PFSK-1 (cell line): ENCODE data around the gene ADCY2.

ENCODE experiments used
- FOXP2 ChIP-seq: optimal IDR thresholded peaks from 2 replicates; pipeline ENCODE3; 2011; ENCODE audit warnings: borderline replicate concordance, control low read depth, inconsistent platforms; ENCODE audit not compliant: insufficient read depth; ENCODE audit errors: extremely low read length, extremely low read depth
- POLR2AphosphoS5 ChIP-seq: IDR thresholded peaks from 2 replicates; pipeline ENCODE4 v1.6.1; 2012; ENCODE audit warnings: low read depth, mild to moderate bottlenecking, control low read depth, low read length, moderate library complexity
- SIN3A ChIP-seq: IDR thresholded peaks from 2 replicates; pipeline ENCODE4 v1.6.1; 2012; ENCODE audit warnings: mild to moderate bottlenecking, low read length, moderate library complexity, borderline replicate concordance; ENCODE audit not compliant: insufficient read depth
- TAF1 ChIP-seq: IDR thresholded peaks from 2 replicates; pipeline ENCODE4 v1.6.1; 2012; ENCODE audit warnings: low read length, control low read depth, borderline replicate concordance; ENCODE audit not compliant: insufficient read depth
- TF ChIP-seq, protein P1 (sequence below), 2 experiments: IDR thresholded peaks; 2 replicates each; pipeline versions ENCODE4 v1.6.1 to v1.8.0; 2011 to 2012; ENCODE audit warnings: low read depth in 2 of 2, low read length in 2 of 2, control low read depth in 1 of 2, inconsistent platforms in 1 of 2, mild to moderate bottlenecking in 1 of 2, moderate library complexity in 1 of 2; ENCODE audit not compliant: insufficient read depth in 1 of 2

The ADCY2 gene

DNA sequence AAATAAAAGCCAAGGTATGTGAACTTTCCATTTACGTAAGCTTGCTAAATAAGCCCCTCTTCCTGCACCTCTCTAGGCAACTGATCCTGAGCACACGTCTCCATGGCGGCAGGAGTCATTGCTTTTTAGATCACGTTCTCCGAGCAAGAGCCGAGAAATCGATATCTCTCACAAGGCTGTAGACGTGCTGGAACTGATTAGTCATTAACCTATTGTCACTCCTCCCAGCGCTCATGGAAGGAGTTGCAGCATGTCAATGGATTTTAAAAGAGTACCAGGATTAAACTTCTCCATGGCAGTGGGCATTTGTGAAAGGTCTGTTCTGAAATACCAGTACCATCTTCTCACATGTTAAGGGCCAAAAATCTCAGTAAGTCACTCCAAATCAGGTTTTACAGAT lies 4.7 kb upstream of the ADCY2 start:
- TF ChIP-seq SIN3A (no peak), POLR2AphosphoS5 (no peak), TAF1 (no peak), FOXP2 (no peak)
- TF ChIP-seq, protein P1, sequence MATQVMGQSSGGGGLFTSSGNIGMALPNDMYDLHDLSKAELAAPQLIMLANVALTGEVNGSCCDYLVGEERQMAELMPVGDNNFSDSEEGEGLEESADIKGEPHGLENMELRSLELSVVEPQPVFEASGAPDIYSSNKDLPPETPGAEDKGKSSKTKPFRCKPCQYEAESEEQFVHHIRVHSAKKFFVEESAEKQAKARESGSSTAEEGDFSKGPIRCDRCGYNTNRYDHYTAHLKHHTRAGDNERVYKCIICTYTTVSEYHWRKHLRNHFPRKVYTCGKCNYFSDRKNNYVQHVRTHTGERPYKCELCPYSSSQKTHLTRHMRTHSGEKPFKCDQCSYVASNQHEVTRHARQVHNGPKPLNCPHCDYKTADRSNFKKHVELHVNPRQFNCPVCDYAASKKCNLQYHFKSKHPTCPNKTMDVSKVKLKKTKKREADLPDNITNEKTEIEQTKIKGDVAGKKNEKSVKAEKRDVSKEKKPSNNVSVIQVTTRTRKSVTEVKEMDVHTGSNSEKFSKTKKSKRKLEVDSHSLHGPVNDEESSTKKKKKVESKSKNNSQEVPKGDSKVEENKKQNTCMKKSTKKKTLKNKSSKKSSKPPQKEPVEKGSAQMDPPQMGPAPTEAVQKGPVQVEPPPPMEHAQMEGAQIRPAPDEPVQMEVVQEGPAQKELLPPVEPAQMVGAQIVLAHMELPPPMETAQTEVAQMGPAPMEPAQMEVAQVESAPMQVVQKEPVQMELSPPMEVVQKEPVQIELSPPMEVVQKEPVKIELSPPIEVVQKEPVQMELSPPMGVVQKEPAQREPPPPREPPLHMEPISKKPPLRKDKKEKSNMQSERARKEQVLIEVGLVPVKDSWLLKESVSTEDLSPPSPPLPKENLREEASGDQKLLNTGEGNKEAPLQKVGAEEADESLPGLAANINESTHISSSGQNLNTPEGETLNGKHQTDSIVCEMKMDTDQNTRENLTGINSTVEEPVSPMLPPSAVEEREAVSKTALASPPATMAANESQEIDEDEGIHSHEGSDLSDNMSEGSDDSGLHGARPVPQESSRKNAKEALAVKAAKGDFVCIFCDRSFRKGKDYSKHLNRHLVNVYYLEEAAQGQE (IDR thresholded peaks at IDR 0.05; ENCODE audit: insufficient read depth in 1 of 2, low read depth in 2 of 2, low read length in 2 of 2) = no peak

DNA sequence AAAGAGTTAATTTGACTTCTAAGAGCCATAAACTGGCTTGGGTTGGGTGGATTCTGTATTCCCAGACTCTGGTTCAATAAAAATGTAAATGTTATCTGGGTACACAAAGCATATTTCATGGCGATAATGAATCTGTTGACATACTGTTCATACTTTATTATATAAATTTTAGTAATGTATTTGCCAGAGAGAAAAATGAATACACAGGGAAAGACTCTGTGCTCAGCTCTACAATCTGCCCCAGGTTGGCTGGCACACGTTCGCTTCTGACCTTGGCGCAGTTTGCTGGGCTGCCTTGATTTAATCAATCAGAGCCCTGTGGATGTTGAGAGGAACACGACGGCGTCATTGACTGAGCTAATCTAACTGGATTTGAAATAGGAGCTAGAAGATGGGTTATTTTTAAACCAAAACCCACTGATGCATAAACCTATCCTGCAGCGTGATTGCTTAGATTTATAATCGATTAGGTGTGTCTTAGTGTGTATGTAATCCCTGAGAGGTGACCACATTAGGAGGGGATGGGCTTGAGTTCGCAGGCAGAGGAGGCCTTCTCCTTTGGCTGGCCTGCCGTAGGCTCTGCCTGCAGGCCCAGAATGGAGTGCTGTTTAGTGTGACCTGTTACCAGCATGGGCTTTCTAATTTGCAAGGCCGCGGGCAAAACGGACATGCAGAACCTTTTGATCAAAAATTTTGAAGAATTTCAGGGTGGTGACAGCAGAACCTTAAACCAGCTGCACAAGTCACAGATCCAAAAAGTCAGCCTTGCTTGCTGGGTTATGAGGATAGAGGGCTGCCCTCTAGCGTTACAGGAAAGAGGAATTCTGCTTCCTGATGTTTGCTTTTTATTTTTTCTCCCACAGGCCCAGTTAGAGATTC lies 3.9 kb upstream of the ADCY2 start:
- TF ChIP-seq TAF1 (no peak), SIN3A (no peak), POLR2AphosphoS5 (no peak), FOXP2 (no peak)
- TF ChIP-seq, protein P1 (IDR thresholded peaks at IDR 0.05; ENCODE audit: insufficient read depth in 1 of 2, low read depth in 2 of 2, low read length in 2 of 2) = no peak

DNA sequence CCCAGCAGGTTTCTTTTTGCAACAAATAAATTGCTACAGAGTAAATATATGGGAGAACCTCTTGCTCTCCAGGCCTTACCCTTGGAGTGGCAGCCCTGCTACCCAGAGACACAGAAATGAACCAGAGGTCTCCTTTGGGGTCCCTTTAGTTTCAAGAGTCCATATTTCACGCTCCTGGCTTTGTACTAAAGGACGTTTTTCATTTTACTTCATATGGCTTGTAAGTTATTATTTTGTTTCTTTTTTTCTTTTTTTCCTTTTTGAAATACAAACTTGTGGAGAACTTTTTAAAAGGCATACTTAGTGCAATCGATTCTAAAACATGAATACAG lies 3.3 kb upstream of the ADCY2 start:
- TF ChIP-seq POLR2AphosphoS5 (no peak), SIN3A (no peak), FOXP2 (no peak)
- TF ChIP-seq, protein P1 (IDR thresholded peaks at IDR 0.05; ENCODE audit: insufficient read depth in 1 of 2, low read depth in 2 of 2, low read length in 2 of 2) = no peak

DNA sequence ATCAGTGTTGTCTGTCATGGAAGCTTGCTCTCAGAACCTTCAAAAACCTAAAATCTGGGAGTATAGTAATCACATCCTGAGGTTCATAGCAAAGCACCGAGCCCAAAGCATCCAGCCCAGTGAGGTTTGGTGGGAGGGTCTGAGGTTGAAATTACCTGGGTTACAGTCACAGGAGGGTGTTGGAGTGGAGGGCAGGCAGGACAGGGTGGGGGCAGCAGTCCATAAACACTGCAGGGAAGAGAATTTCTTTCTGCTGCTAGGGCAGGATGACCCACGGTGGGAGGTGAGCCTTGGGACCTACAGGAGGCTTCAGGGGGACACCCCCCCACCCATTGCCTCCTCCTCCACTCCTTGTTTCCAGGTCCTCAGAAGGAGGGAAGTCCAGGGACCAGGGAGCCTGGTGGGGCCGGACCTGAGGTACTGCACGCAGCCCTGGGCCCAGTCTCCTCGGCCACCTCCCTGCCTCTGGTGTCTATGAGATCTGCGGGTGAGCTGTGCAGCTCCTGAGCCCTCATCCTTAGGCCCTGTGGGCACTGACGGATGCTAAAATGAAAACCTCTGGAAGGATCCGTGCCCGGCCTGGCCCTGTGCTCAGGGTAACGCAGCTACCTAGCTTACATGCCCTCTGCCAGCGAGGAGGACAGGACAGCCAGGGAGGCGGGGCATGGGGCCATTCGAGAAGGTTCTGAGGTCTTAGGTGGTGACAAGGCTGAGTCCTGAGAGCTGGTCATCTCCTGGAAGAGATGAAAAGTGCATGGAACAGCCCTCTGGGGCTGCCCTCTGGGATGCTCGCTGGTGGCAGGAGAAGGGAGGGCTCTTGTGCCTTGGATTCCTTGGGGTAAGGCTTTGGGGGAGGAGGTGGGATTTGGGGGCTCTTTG lies 1.8 kb upstream of the ADCY2 start:
- no peak for TF ChIP-seq SIN3A
- no peak for TF ChIP-seq POLR2AphosphoS5
- TF ChIP-seq FOXP2 = no peak
- no peak for TF ChIP-seq TAF1
- TF ChIP-seq, protein P1 (IDR thresholded peaks at IDR 0.05; ENCODE audit: insufficient read depth in 1 of 2, low read depth in 2 of 2, low read length in 2 of 2) = no peak

DNA sequence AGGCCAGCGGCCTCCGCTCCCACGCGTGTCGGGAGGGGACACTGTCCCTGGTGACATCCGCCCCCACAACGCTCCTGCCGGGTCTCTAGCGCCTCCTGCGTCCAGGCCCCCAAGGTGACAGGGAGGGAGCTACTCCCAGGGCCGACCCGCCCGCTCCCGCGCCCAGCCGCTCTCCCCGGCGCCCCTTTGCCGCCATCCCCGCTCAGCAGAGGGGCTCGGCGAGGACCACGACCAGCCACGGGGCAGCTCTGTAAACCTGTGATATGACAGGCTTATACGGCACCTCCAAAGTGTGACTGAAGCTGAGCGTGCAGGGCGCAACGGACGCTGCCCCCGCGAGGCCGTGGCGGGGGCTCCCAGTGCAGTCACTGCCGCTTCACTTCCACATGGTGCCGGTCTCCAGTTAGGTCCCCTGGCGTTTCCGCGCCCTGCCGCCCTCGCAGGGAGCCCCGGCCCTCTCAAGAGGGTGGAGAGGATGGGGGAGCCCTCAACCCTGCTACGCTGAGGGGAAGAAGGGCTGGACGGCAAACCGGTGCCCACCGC lies 978 bp upstream of the ADCY2 start:
- TF ChIP-seq FOXP2 = no peak
- TF ChIP-seq, protein P1 (IDR thresholded peaks at IDR 0.05; ENCODE audit: insufficient read depth in 1 of 2, low read depth in 2 of 2, low read length in 2 of 2) = no peak
- TF ChIP-seq TAF1 = no peak
- TF ChIP-seq POLR2AphosphoS5 = no peak
- no peak for TF ChIP-seq SIN3A
